ENCODE results near the gene ZNF598.

ZNF598 gene

GRCh38 chr16:2003827-2004641 lies 5.6 kb downstream of the ZNF598 start (continued):
- no peak for TF ChIP-seq ZNF292 (tag by site-specific recombination; IDR thresholded peaks at IDR 0.05; ENCODE audit: borderline replicate concordance, low read depth)
- TF ChIP-seq INSM2 (tag by site-specific recombination; IDR thresholded peaks at IDR 0.05): no peak
- TF ChIP-seq ZNF777 (tag by site-specific recombination; IDR thresholded peaks at IDR 0.05; ENCODE audit: borderline replicate concordance): no peak
- TF ChIP-seq ZFHX2 (tag by site-specific recombination; conservative IDR thresholded peaks at IDR 0.05): no peak
- peak; percentile 56; the same call in 1 of the 2 replicates for TF ChIP-seq ZNF768 (tag by site-specific recombination; IDR thresholded peaks at IDR 0.05)
- no peak for TF ChIP-seq ZNF311 (tag by site-specific recombination; IDR thresholded peaks at IDR 0.05; ENCODE audit: borderline replicate concordance)
- TF ChIP-seq ZNF488 (tag by site-specific recombination; IDR thresholded peaks at IDR 0.05): no peak
- TF ChIP-seq ZNF518A (tag by site-specific recombination; conservative IDR thresholded peaks at IDR 0.05; ENCODE audit: low read depth): no peak
- TF ChIP-seq ZBTB7A (tag by site-specific recombination; IDR thresholded peaks at IDR 0.05; ENCODE audit: low read depth): no peak
- no peak for TF ChIP-seq ZNF148 (tag by site-specific recombination; IDR thresholded peaks at IDR 0.05; ENCODE audit: borderline replicate concordance)
- peak; percentile 83 for TF ChIP-seq ZNF692 (tag by site-specific recombination; IDR thresholded peaks at IDR 0.05)
- TF ChIP-seq HIC1 (tag by site-specific recombination; IDR thresholded peaks at IDR 0.05): peak; percentile 77
- TF ChIP-seq ZNF529 (tag by site-specific recombination; IDR thresholded peaks at IDR 0.05; ENCODE audit: insufficient replicate concordance): no peak
- TF ChIP-seq ZNF626 (tag by site-specific recombination; IDR thresholded peaks at IDR 0.05): no peak
- no peak for TF ChIP-seq ZNF274 (IDR thresholded peaks at IDR 0.05; ENCODE audit: low read length)
- TF ChIP-seq ZNF274 (tag by site-specific recombination; IDR thresholded peaks at IDR 0.05; ENCODE audit: borderline replicate concordance): no peak
- TF ChIP-seq ZNF280D (tag by site-specific recombination; IDR thresholded peaks at IDR 0.05): no peak
- TF ChIP-seq ZNF157 (tag by site-specific recombination; IDR thresholded peaks at IDR 0.05): no peak
- peak; percentile 58; the same call in 1 of the 2 replicates for TF ChIP-seq ZFP69B (tag by site-specific recombination; IDR thresholded peaks at IDR 0.05)
- TF ChIP-seq ZBTB8A (tag by site-specific recombination; IDR thresholded peaks at IDR 0.05): peak; percentile 25; the same call in 1 of the 2 replicates
- no peak for TF ChIP-seq ZNF404 (tag by site-specific recombination; IDR thresholded peaks at IDR 0.05)
